ENCODE data around the gene TMEM62. TPM values are rescaled to one million over a fixed set of nuclear protein-coding genes. Genes with fewer than 3 reads are reported as not detected.

TMEM62 gene
- total RNA-seq, 5 donors from 2014 or later (not counting 1 experiment from before 2014, with no cell fraction given), result 14.8 to 20.2 (median 16.4) TPM

DNA sequence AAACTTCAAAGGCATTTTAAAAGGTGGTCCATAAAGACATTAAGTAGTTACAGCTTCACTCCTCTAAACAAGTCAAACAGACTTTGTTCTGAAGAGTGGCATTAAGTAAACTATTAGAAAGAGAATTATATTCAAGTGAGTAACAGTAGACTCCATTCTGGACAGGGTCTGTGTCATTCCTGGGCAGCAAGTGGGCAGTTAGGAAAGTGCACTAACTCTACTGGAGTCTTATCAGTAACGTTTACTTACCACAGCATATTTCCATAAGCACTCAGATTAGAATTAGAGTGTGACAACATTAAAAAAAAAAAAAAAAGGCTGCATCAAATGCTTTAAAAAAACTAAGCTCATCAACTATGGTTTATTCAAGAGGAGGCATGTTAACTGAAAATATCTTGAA, 38.1 kb upstream of the TMEM62 start:
- WGBS (ENCODE audit: insufficient coverage), result no CpG with 5 or more reads among the region's 1 CpG
- Histone ChIP-seq H3K4me3 (ENCODE audit: control insufficient read depth in 1 of 2, extremely low read depth in 1 of 2, low read length in 1 of 2) (no peak overlapping the region), H3K9me3 (no peaks in the 10 kb centered on the region), H3K4me1 (ENCODE audit: control insufficient read depth in 1 of 2, extremely low read depth in 1 of 2, insufficient read depth in 2 of 2, low read length in 2 of 2) (peaks cover 4 to 9% of the 10 kb centered on the region in 2 experiments), H3K27me3 (replicated peaks in 1 of 2; ENCODE audit: control insufficient read depth in 2 of 2, extremely low read depth in 1 of 2, insufficient read depth in 2 of 2, low read length in 1 of 2) (no peaks in the 10 kb centered on the region), H3K27ac (ENCODE audit: low read length) (no peak overlapping the region), H3K36me3 (ENCODE audit: control insufficient read depth in 2 of 2, extremely low read depth in 1 of 2, insufficient read depth in 1 of 2, low read length in 1 of 2) (peaks cover 0 to 15% of the 10 kb centered on the region in 2 donors)
- Mint-ChIP-seq H3K27ac (no peak overlapping the region), H3K36me3 (peaks cover 33% of the 10 kb centered on the region), H3K27me3 (no peaks in the 10 kb centered on the region), H3K4me3 (no peak overlapping the region), H3K9me3 (no peaks in the 10 kb centered on the region), H3K4me1 (peaks cover 57 to 68% (median 64%) of the 10 kb centered on the region in 3 donors)
- POLR2A ChIA-PET, result interaction anchor here (0.6 kb wide), 2 partner anchors 11 to 1468 kb away, joined by 3 to 7 read pairs; no protein-coding TSS in a partner anchor
- no peak for ATAC-seq (replicated peaks in 1 of 4)
- CTCF ChIA-PET, result interaction anchor here in 1 of 2 donors (0.6 kb wide), 1 partner anchor 9 kb away, joined by 6 read pairs; no protein-coding TSS in a partner anchor
- DNase-seq, result no peak

DNA sequence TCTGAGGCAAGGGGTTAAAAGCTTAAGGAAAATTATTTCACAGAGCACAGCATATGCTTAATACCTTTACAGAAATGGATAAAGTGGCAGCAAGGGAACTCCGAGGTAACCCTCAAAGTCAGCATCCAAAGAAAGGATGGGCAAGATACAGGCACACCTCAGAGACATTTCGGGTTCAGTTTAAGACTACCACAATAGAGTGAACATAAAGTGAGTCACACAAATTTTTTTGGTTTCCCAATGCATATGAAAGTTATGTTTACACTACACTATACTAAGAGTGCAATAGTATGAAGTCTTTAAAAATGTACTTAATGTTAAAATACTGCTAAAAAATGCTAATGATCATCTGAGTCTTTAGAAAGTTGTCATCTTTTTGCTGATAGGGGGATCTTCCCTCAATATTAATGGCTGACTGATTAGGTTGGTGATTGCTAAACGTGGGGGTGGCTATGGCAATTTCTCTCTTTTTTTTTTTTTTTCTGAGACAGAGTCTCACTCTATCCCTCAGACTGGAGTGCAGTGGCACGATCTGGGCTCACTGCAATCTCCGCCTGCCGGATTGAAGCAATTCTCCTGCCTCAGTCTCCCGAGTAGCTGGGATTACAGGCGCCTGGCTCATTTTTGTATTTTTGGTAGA, 37.6 kb upstream of the TMEM62 start:
- peaks cover 37% of the 10 kb centered on the region for H3K36me3 Mint-ChIP-seq

DNA sequence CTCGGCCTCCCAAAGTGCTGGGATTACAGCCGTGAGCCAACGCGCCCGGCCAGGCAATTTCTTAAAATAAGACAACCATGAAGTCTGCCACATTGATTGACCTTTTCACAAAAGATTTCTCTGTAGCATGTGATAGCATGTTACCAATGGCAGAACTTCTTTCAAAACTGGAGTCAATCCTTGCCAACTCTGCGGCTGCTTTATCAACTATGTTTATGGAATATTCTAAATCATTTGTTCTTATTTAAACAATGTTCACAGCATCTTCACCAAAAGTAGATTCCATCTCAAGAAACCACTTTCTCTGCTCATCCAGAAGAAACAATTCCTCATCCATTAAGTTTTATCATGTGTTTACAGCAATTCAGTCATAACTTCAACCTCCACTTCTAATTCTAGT, 37.0 kb upstream of the TMEM62 start:
- H3K4me3 Mint-ChIP-seq, result no peak overlapping the region
- H3K27ac ChIP-seq (ENCODE audit: low read length), result no peak overlapping the region
- no peak overlapping the region for H3K4me3 ChIP-seq (ENCODE audit: control insufficient read depth in 1 of 2, extremely low read depth in 1 of 2, low read length in 1 of 2)
- no peaks in the 10 kb centered on the region for H3K27me3 Mint-ChIP-seq
- H3K27me3 ChIP-seq (replicated peaks in 1 of 2; ENCODE audit: control insufficient read depth in 2 of 2, extremely low read depth in 1 of 2, insufficient read depth in 2 of 2, low read length in 1 of 2), result no peaks in the 10 kb centered on the region
- no peaks in the 10 kb centered on the region for H3K9me3 ChIP-seq
- POLR2A ChIA-PET, result interaction anchor here in 1 of 2 donors (0.6 kb wide), 1 partner anchor 10 kb away, joined by 3 read pairs; no protein-coding TSS in a partner anchor
- no peak for ATAC-seq (replicated peaks in 1 of 4)
- peaks cover 65 to 80% (median 71%) of the 10 kb centered on the region in 3 donors for H3K4me1 Mint-ChIP-seq
- H3K4me1 ChIP-seq (ENCODE audit: control insufficient read depth in 1 of 2, extremely low read depth in 1 of 2, insufficient read depth in 2 of 2, low read length in 2 of 2), result peaks cover 4 to 9% of the 10 kb centered on the region in 2 experiments
- peaks cover 0 to 20% of the 10 kb centered on the region in 2 donors for H3K36me3 ChIP-seq (ENCODE audit: control insufficient read depth in 2 of 2, extremely low read depth in 1 of 2, insufficient read depth in 1 of 2, low read length in 1 of 2)
- CTCF ChIA-PET, result interaction anchor here in 1 of 2 donors (0.7 kb wide), 1 partner anchor 1655 kb away, joined by 3 read pairs; no protein-coding TSS in a partner anchor
- DNase-seq, result no peak
- H3K9me3 Mint-ChIP-seq, result no peaks in the 10 kb centered on the region
- 97% methylated on average over 5 of the region's 6 CpGs for WGBS (ENCODE audit: insufficient coverage)
- H3K27ac Mint-ChIP-seq, result no peak overlapping the region
- H3K36me3 Mint-ChIP-seq, result peaks cover 43% of the 10 kb centered on the region

More for the DNA sequence above, 37.6 kb upstream of the TMEM62 start:
- no peak for ATAC-seq (replicated peaks in 1 of 4)
- Histone ChIP-seq H3K27ac (ENCODE audit: low read length) (no peak overlapping the region), H3K4me1 (ENCODE audit: control insufficient read depth in 1 of 2, extremely low read depth in 1 of 2, insufficient read depth in 2 of 2, low read length in 2 of 2) (peaks cover 4 to 9% of the 10 kb centered on the region in 2 experiments), H3K4me3 (ENCODE audit: control insufficient read depth in 1 of 2, extremely low read depth in 1 of 2, low read length in 1 of 2) (no peak overlapping the region), H3K36me3 (ENCODE audit: control insufficient read depth in 2 of 2, extremely low read depth in 1 of 2, insufficient read depth in 1 of 2, low read length in 1 of 2) (peaks cover 0 to 19% of the 10 kb centered on the region in 2 donors), H3K9me3 (no peaks in the 10 kb centered on the region), H3K27me3 (replicated peaks in 1 of 2; ENCODE audit: control insufficient read depth in 2 of 2, extremely low read depth in 1 of 2, insufficient read depth in 2 of 2, low read length in 1 of 2) (no peaks in the 10 kb centered on the region)
- ChIA-PET POLR2A (interaction anchor here (0.6 kb wide), 2 partner anchors 12 to 1468 kb away, joined by 3 to 7 read pairs; no protein-coding TSS in a partner anchor), CTCF (interaction anchor here in 1 of 2 donors (0.6 kb wide), 1 partner anchor 8 kb away, joined by 6 read pairs; no protein-coding TSS in a partner anchor)
- no peak overlapping the region for H3K27ac Mint-ChIP-seq
- H3K27me3 Mint-ChIP-seq, result no peaks in the 10 kb centered on the region
- WGBS (ENCODE audit: insufficient coverage), result 100% methylated on average over 1 of the region's 8 CpGs
- H3K4me3 Mint-ChIP-seq, result no peak overlapping the region
- no peak for DNase-seq
- H3K4me1 Mint-ChIP-seq, result peaks cover 59 to 74% (median 66%) of the 10 kb centered on the region in 3 donors
- H3K9me3 Mint-ChIP-seq, result no peaks in the 10 kb centered on the region

DNA sequence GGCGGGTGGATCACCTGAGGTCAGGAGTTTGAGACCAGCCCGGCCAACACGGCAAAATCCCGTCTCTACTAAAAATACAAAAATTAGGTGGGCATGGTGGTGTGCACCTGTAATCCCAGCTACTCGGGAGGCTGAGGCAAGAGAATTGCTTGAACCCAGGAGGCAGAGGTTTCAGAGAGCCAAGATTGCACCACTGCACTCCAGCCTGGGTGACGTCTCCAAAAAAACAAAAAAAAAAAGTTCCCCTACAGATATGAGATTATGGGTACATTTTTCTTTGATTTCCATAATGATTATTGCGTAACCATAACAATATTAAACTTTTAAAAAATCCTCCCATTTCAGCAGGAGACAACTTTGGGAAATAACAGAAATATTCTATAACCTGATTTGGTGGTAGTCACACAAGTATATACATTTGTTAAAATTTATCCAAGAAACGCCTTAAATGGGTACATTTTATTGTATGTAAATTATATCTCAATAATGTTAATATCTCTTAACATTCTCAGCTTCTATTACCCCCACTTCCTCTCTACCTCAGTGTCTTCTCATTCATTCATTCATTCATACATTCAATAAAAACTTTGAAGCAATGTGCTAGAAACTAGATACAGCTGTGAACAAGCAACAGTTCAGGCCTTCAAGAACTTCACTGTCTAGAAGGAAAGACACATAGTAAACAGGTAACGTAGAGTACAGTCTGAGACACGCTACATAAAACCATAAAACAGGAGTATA, 34.1 kb upstream of the TMEM62 start:
- H3K4me1 Mint-ChIP-seq, result peaks cover 77 to 88% (median 82%) of the 10 kb centered on the region in 3 donors
- CTCF ChIA-PET, result interaction anchor here in 1 of 2 donors (0.7 kb wide), 1 partner anchor 277 kb away, joined by 6 read pairs; no protein-coding TSS in a partner anchor

DNA sequence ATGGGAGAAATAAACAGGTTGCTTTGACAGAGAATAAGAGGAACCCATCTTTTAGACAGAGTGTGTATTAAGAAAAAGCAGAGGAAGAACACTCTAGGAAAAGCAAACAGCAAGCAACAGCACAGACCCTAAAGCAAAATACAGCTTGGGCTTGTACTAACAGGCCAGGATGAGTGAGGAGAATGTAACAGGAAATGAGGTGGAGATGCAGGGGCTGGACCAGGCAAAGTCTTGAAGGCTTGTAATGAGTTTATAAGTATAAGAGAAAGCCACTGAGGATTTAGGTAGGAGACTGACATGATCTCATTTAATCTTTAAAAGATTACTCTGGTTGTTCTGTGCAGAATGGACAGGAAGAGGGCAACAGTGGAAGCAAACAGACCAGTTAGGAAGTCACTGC, 32.4 kb upstream of the TMEM62 start:
- no peak overlapping the region for H3K4me3 ChIP-seq (ENCODE audit: control insufficient read depth in 1 of 2, extremely low read depth in 1 of 2, low read length in 1 of 2)
- peaks cover 5 to 23% of the 10 kb centered on the region in 2 donors for H3K36me3 ChIP-seq (ENCODE audit: control insufficient read depth in 2 of 2, extremely low read depth in 1 of 2, insufficient read depth in 1 of 2, low read length in 1 of 2)
- no peaks in the 10 kb centered on the region for H3K9me3 Mint-ChIP-seq
- ChIA-PET CTCF (no interaction called here), POLR2A (no interaction called here)
- H3K36me3 Mint-ChIP-seq, result peaks cover 49% of the 10 kb centered on the region
- no peaks in the 10 kb centered on the region for H3K27me3 ChIP-seq (replicated peaks in 1 of 2; ENCODE audit: control insufficient read depth in 2 of 2, extremely low read depth in 1 of 2, insufficient read depth in 2 of 2, low read length in 1 of 2)
- no peaks in the 10 kb centered on the region for H3K27me3 Mint-ChIP-seq
- ATAC-seq (replicated peaks in 1 of 4) (no peak), DNase-seq (no peak)
- peaks cover 17 to 21% of the 10 kb centered on the region in 2 experiments for H3K4me1 ChIP-seq (ENCODE audit: control insufficient read depth in 1 of 2, extremely low read depth in 1 of 2, insufficient read depth in 2 of 2, low read length in 2 of 2)
- H3K4me3 Mint-ChIP-seq, result peak overlapping the region in 1 of 3 donors; percentile 1
- no peak overlapping the region for H3K27ac ChIP-seq (ENCODE audit: low read length)
- H3K27ac Mint-ChIP-seq, result peak overlapping the region in 1 of 2 donors; percentile 5
- H3K9me3 ChIP-seq, result no peaks in the 10 kb centered on the region
- peaks cover 75 to 85% (median 78%) of the 10 kb centered on the region in 3 donors for H3K4me1 Mint-ChIP-seq

More for the DNA sequence above, 34.1 kb upstream of the TMEM62 start:
- H3K36me3 Mint-ChIP-seq, result peaks cover 56% of the 10 kb centered on the region
- POLR2A ChIA-PET, result no interaction called here
- no peak overlapping the region for H3K4me3 ChIP-seq (ENCODE audit: control insufficient read depth in 1 of 2, extremely low read depth in 1 of 2, low read length in 1 of 2)
- DNase-seq (no peak), ATAC-seq (replicated peaks in 1 of 4) (no peak)
- no peak overlapping the region for H3K4me3 Mint-ChIP-seq
- no peak overlapping the region for H3K27ac Mint-ChIP-seq
- H3K27me3 ChIP-seq (replicated peaks in 1 of 2; ENCODE audit: control insufficient read depth in 2 of 2, extremely low read depth in 1 of 2, insufficient read depth in 2 of 2, low read length in 1 of 2), result no peaks in the 10 kb centered on the region
- H3K27ac ChIP-seq (ENCODE audit: low read length), result no peak overlapping the region
- H3K9me3 Mint-ChIP-seq, result no peaks in the 10 kb centered on the region
- H3K4me1 ChIP-seq (ENCODE audit: control insufficient read depth in 1 of 2, extremely low read depth in 1 of 2, insufficient read depth in 2 of 2, low read length in 2 of 2), result peaks cover 10 to 11% of the 10 kb centered on the region in 2 experiments
- peaks cover 5 to 23% of the 10 kb centered on the region in 2 donors for H3K36me3 ChIP-seq (ENCODE audit: control insufficient read depth in 2 of 2, extremely low read depth in 1 of 2, insufficient read depth in 1 of 2, low read length in 1 of 2)
- no peaks in the 10 kb centered on the region for H3K27me3 Mint-ChIP-seq
- WGBS (ENCODE audit: insufficient coverage), result no CpG with 5 or more reads among the region's 10 CpGs
- no peaks in the 10 kb centered on the region for H3K9me3 ChIP-seq

DNA sequence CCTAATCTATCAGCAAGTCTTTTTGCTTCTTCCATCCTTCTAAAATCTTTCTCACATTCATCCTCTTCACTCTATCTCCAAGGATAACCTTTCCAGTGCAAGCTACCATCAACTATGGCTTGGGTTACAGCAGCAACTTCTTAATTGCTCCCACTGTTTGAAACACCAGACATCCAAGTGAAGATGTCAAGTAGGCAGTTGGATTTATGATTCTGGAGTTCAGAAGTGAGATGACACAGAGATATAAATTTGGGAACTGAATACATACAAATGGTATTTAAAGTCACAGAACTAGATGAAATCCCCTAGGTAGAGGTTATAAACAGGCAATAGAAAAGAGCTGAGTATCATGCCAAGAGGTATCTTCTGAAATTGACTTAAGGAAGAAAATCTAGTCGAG, 31.2 kb upstream of the TMEM62 start:
- no peak for ATAC-seq (replicated peaks in 1 of 4)

More for the DNA sequence above, 31.2 kb upstream of the TMEM62 start:
- POLR2A ChIA-PET, result no interaction called here
- WGBS (ENCODE audit: insufficient coverage), result 83% methylated on average over 1 of the region's 1 CpG
- H3K27ac Mint-ChIP-seq, result no peak overlapping the region
- no peak for DNase-seq
- H3K4me3 Mint-ChIP-seq, result no peak overlapping the region
- no peaks in the 10 kb centered on the region for H3K9me3 Mint-ChIP-seq
- Histone ChIP-seq H3K4me1 (ENCODE audit: control insufficient read depth in 1 of 2, extremely low read depth in 1 of 2, insufficient read depth in 2 of 2, low read length in 2 of 2) (peaks cover 22 to 23% of the 10 kb centered on the region in 2 experiments), H3K9me3 (no peaks in the 10 kb centered on the region), H3K27me3 (replicated peaks in 1 of 2; ENCODE audit: control insufficient read depth in 2 of 2, extremely low read depth in 1 of 2, insufficient read depth in 2 of 2, low read length in 1 of 2) (no peaks in the 10 kb centered on the region), H3K27ac (ENCODE audit: low read length) (no peak overlapping the region), H3K36me3 (ENCODE audit: control insufficient read depth in 2 of 2, extremely low read depth in 1 of 2, insufficient read depth in 1 of 2, low read length in 1 of 2) (peaks cover 5 to 23% of the 10 kb centered on the region in 2 donors), H3K4me3 (ENCODE audit: control insufficient read depth in 1 of 2, extremely low read depth in 1 of 2, low read length in 1 of 2) (no peak overlapping the region)
- H3K4me1 Mint-ChIP-seq, result peaks cover 75 to 81% (median 77%) of the 10 kb centered on the region in 3 donors
- CTCF ChIA-PET, result no interaction called here
- H3K27me3 Mint-ChIP-seq, result no peaks in the 10 kb centered on the region
- peaks cover 43% of the 10 kb centered on the region for H3K36me3 Mint-ChIP-seq

Measured in T-cell (primary cell).